Fibroblast of lung (primary cell): Measurements from ENCODE around the gene SLC35G4. TPM values are rescaled to one million over a fixed set of nuclear protein-coding genes. Genes with fewer than 3 reads are reported as not detected.

Experiments
- DNase-seq, 2 donors: peaks; one replicate each; pipeline versions ENCODE4 v3.0.0 to v3.0.0-alpha.2; 2010; ENCODE audit warnings: low read depth in 2 of 2
- H2AFZ ChIP-seq: 2 replicates; pipeline ENCODE4 v1.5.1; 2012; ENCODE audit warnings: low read length, control low read depth, inconsistent platforms
- H3K27ac ChIP-seq: 2 replicates; pipeline ENCODE4 v1.5.1; 2011; ENCODE audit warnings: low read length, control low read depth; ENCODE audit not compliant: insufficient read depth
- H3K27me3 ChIP-seq: 2 replicates; pipeline ENCODE4 v1.5.1; 2011; ENCODE audit warnings: mild to moderate bottlenecking, low read length; ENCODE audit not compliant: control insufficient read depth, insufficient read depth
- H3K36me3 ChIP-seq: 2 replicates; pipeline ENCODE4 v1.5.1; 2011; ENCODE audit warnings: low read length; ENCODE audit not compliant: control insufficient read depth, insufficient read depth
- H3K4me1 ChIP-seq: 2 replicates; pipeline ENCODE4 v1.5.1; 2011; ENCODE audit warnings: low read length; ENCODE audit not compliant: control insufficient read depth, insufficient read depth; ENCODE audit errors: extremely low read depth
- H3K4me2 ChIP-seq: 2 replicates; pipeline ENCODE4 v1.5.1; 2011; ENCODE audit warnings: low read length, control low read depth; ENCODE audit not compliant: insufficient read depth; ENCODE audit errors: extremely low read depth
- H3K4me3 ChIP-seq, 4 experiments: fragments of 200-600 bp in 1 of 4; sonication (generic) in 1 of 4; replicated peaks in 1 of 4; 2 replicates each; pipeline ENCODE4 v1.5.1; 2011 to 2016; ENCODE audit warnings: low read length in 4 of 4, low read depth in 3 of 4, mild to moderate bottlenecking in 3 of 4, control low read depth in 2 of 4, inconsistent platforms in 1 of 4, mixed read lengths in 1 of 4; ENCODE audit not compliant: insufficient read depth in 1 of 4; ENCODE audit errors: control extremely low read depth in 1 of 4
- H3K79me2 ChIP-seq: 2 replicates; pipeline ENCODE4 v1.5.1; 2012; ENCODE audit warnings: mild to moderate bottlenecking, low read length, inconsistent platforms; ENCODE audit not compliant: control insufficient read depth, insufficient read depth
- H3K9ac ChIP-seq: 2 replicates; pipeline ENCODE4 v1.5.1; 2011; ENCODE audit warnings: mild to moderate bottlenecking, low read length, control low read depth; ENCODE audit not compliant: insufficient read depth
- H3K9me3 ChIP-seq: 2 replicates; pipeline ENCODE4 v1.5.1; 2012; ENCODE audit warnings: low read depth, low read length; ENCODE audit not compliant: control insufficient read depth, insufficient read depth
- H4K20me1 ChIP-seq: 2 replicates; pipeline ENCODE4 v1.5.1; 2011; ENCODE audit warnings: low read length; ENCODE audit not compliant: control insufficient read depth, insufficient read depth; ENCODE audit errors: extremely low read depth
- EZH2 ChIP-seq: IDR thresholded peaks from 2 replicates; pipeline ENCODE4 v1.5.1; 2012; ENCODE audit warnings: low read length, control low read depth, mild to moderate bottlenecking; ENCODE audit errors: missing control alignments
- polyA plus RNA-seq, 2 donors: library from polyadenylated mRNA; depleted of rRNA in 1 of 2; stranded (reverse) in 1 of 2; unstranded in 1 of 2; fragments of >200 nt; gene quantifications; 2 replicates each; pipeline ENCODE4 v1.2.1, GENCODE V29; 2011 to 2012; ENCODE audit warnings: missing spikeins in 1 of 2
- total RNA-seq: library from RNA; depleted of rRNA; stranded (reverse); fragments of >200 nt; gene quantifications from 2 replicates; pipeline ENCODE4 v1.2.1, GENCODE V29; 2014
- TF ChIP-seq, protein P1 (sequence below), 2 donors: IDR thresholded peaks in 1 of 2; conservative IDR thresholded peaks in 1 of 2; 1 replicate in 1 of 2; 2 replicates in 1 of 2; pipeline ENCODE4 v1.5.1; 2011 to 2012; ENCODE audit warnings: low read length in 2 of 2, control low read depth in 1 of 2, inconsistent platforms in 1 of 2, low read depth in 1 of 2, mild to moderate bottlenecking in 1 of 2

The SLC35G4 gene
- total and polyA plus RNA-seq, 2 donors (not counting 1 experiment from before 2014, with no cell fraction given): not detected

DNA sequence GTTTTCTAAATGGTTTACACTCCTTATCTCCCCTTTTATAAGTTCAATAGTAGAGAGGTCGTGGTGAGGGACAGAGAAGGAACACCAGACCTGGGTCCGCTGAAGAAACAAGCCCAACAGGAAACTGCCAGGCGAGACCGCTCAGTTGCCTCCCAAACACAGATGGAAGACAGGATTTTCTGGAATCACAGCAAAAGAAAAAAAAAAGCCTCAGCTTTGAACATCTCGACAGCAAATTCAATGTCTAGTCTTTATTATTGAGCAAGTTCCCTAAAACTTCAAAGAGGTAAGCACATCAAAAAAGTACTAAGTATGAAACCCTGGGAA, 46.2 kb downstream of the SLC35G4 start:
- Histone ChIP-seq H2AFZ (no peak overlapping the region), H3K4me1 (no peaks in the 10 kb centered on the region), H3K9ac (no peak overlapping the region), H3K4me3 (no peak overlapping the region), H3K27ac (no peak overlapping the region), H3K79me2 (no peaks in the 10 kb centered on the region), H3K4me2 (no peak overlapping the region), H3K9me3 (no peaks in the 10 kb centered on the region), H4K20me1 (no peaks in the 10 kb centered on the region), H3K27me3 (no peaks in the 10 kb centered on the region), H3K36me3 (no peaks in the 10 kb centered on the region)
- DNase-seq: no peak
- no peak for TF ChIP-seq EZH2
- TF ChIP-seq, protein P1, sequence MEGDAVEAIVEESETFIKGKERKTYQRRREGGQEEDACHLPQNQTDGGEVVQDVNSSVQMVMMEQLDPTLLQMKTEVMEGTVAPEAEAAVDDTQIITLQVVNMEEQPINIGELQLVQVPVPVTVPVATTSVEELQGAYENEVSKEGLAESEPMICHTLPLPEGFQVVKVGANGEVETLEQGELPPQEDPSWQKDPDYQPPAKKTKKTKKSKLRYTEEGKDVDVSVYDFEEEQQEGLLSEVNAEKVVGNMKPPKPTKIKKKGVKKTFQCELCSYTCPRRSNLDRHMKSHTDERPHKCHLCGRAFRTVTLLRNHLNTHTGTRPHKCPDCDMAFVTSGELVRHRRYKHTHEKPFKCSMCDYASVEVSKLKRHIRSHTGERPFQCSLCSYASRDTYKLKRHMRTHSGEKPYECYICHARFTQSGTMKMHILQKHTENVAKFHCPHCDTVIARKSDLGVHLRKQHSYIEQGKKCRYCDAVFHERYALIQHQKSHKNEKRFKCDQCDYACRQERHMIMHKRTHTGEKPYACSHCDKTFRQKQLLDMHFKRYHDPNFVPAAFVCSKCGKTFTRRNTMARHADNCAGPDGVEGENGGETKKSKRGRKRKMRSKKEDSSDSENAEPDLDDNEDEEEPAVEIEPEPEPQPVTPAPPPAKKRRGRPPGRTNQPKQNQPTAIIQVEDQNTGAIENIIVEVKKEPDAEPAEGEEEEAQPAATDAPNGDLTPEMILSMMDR (conservative IDR thresholded peaks at IDR 0.05 in 1 of 2, IDR thresholded peaks at IDR 0.05 in 1 of 2; ENCODE audit: low read depth in 1 of 2, low read length in 2 of 2): no peak

DNA sequence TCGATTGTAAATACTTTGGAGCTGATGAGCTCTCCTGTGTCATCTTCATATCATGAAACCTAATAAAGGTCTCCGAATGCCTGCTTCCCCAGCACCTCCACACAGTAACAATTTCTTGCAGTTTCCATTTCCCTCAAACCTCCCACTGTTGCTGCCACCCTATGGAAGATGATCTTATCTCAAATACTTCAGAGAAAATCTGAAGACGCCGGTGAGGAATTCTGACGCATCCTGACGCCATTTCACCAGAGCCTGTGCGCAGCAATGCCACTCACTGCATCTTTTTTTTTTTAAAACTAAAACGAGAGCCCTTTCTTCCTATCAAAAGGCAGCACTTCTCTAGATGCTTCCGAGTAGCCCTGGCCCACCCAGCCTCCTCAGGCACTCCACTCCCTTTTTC, 47.8 kb downstream of the SLC35G4 start:
- H3K4me2 ChIP-seq: no peak overlapping the region
- H3K9me3 ChIP-seq: no peaks in the 10 kb centered on the region
- TF ChIP-seq, protein P1 (conservative IDR thresholded peaks at IDR 0.05 in 1 of 2, IDR thresholded peaks at IDR 0.05 in 1 of 2; ENCODE audit: low read depth in 1 of 2, low read length in 2 of 2): no peak
- no peak for TF ChIP-seq EZH2
- H4K20me1 ChIP-seq: no peaks in the 10 kb centered on the region
- H3K4me1 ChIP-seq: no peaks in the 10 kb centered on the region
- no peak overlapping the region for H3K9ac ChIP-seq
- H3K36me3 ChIP-seq: no peaks in the 10 kb centered on the region
- DNase-seq: no peak
- H3K27me3 ChIP-seq: no peaks in the 10 kb centered on the region
- no peak overlapping the region for H3K4me3 ChIP-seq
- H3K27ac ChIP-seq: no peak overlapping the region
- H2AFZ ChIP-seq: no peak overlapping the region
- H3K79me2 ChIP-seq: no peaks in the 10 kb centered on the region

DNA sequence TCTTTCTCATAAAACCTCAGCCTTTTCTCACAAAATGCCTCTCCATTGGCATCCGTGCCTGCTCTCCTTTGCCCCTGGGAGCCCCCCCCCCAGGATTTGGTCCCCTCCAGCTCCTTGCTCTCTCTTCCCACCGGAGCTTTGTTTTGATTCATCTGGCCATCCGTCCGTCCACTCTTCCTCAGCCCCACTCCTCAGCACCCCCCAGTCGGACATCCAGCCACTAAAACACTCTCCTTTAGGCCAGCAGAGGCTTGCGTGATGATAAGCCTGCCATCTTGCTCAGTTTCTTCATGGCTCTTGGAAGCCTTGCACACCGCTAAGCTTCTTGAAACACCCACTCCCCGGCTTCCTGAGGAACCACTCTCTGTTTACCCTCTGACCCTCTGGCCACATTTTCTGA, 48.2 kb downstream of the SLC35G4 start:
- H3K27me3 ChIP-seq: no peaks in the 10 kb centered on the region
- no peaks in the 10 kb centered on the region for H4K20me1 ChIP-seq
- no peaks in the 10 kb centered on the region for H3K4me1 ChIP-seq
- H3K4me2 ChIP-seq: no peak overlapping the region
- no peak overlapping the region for H3K9ac ChIP-seq
- H3K36me3 ChIP-seq: no peaks in the 10 kb centered on the region
- no peak overlapping the region for H2AFZ ChIP-seq
- H3K79me2 ChIP-seq: no peaks in the 10 kb centered on the region
- H3K4me3 ChIP-seq: no peak overlapping the region
- DNase-seq: no peak
- TF ChIP-seq, protein P1 (conservative IDR thresholded peaks at IDR 0.05 in 1 of 2, IDR thresholded peaks at IDR 0.05 in 1 of 2; ENCODE audit: low read depth in 1 of 2, low read length in 2 of 2): no peak
- TF ChIP-seq EZH2: no peak
- H3K9me3 ChIP-seq: no peaks in the 10 kb centered on the region
- H3K27ac ChIP-seq: no peak overlapping the region
